H1 (cell line): ENCODE data around the gene XRN2. TPM values are rescaled to one million over a fixed set of nuclear protein-coding genes. Genes with fewer than 3 reads are reported as not detected.

ENCODE experiments used
- CTCF ChIA-PET: fragments of 300-600 bp; sonication (Branson Sonifier 250); formaldehyde crosslinking; loops from one replicate; lab custom pipeline; 2021; ENCODE audit not compliant: partially characterized antibody; lab: Charles Lee
- POLR2A ChIA-PET: fragments of 300-600 bp; sonication (Branson Sonifier 250); formaldehyde crosslinking; loops from one replicate; lab custom pipeline; 2021; ENCODE audit warnings: inconsistent platforms; ENCODE audit not compliant: partially characterized antibody; lab: Charles Lee
- DNase-seq, 2 experiments: peaks; one replicate each; pipeline versions ENCODE4 v3.0.0 to v3.0.0-alpha.2; 2010 to 2022; ENCODE audit warnings: low spot score in 2 of 2, low read depth in 1 of 2, mixed read lengths in 1 of 2
- FAIRE-seq: peaks from 2 replicates; lab custom pipeline; 2011; peaks lifted over from hg19 to GRCh38; lab: Jason Lieb, UNC
- H2AFZ ChIP-seq: 2 replicates; pipeline ENCODE4 v1.8.1; 2012; ENCODE audit warnings: low read length, inconsistent platforms
- H2AK5ac ChIP-seq: 2 replicates; pipeline ENCODE4 v1.6.1; 2013; ENCODE audit warnings: low read depth, low read length
- H2BK120ac ChIP-seq: replicated peaks from 2 replicates; pipeline ENCODE3; 2013; ENCODE audit warnings: low read depth, low read length, inconsistent platforms
- H2BK12ac ChIP-seq: 2 replicates; pipeline ENCODE4 v1.6.1; 2013; ENCODE audit warnings: low read depth, low read length
- H2BK15ac ChIP-seq: 2 replicates; pipeline ENCODE4 v1.6.1; 2013; ENCODE audit warnings: low read length
- H2BK20ac ChIP-seq: 2 replicates; pipeline ENCODE4 v1.6.1; 2013; ENCODE audit warnings: low read length
- H2BK5ac ChIP-seq: 2 replicates; pipeline ENCODE4 v1.6.1; 2013; ENCODE audit warnings: low read depth, low read length
- H3K14ac ChIP-seq: 2 replicates; pipeline ENCODE4 v1.6.1; 2013; ENCODE audit warnings: inconsistent platforms; ENCODE audit not compliant: insufficient read length
- H3K18ac ChIP-seq: 2 replicates; pipeline ENCODE4 v1.6.1; 2013; ENCODE audit warnings: low read length; ENCODE audit errors: extremely low read depth
- H3K23ac ChIP-seq: 2 replicates; pipeline ENCODE4 v1.6.1; 2013; ENCODE audit warnings: inconsistent platforms; ENCODE audit not compliant: insufficient read length
- H3K23me2 ChIP-seq: 2 replicates; pipeline ENCODE4 v1.6.1; 2013; ENCODE audit warnings: low read depth, low read length
- H3K27ac ChIP-seq: 2 replicates; pipeline ENCODE4 v1.6.1; 2011; ENCODE audit warnings: low read depth, low read length, inconsistent platforms
- H3K27me3 ChIP-seq, 4 experiments: replicated peaks in 1 of 4; 1 replicate in 1 of 4; 2 replicates in 3 of 4; pipeline versions ENCODE4 v1.6.1 to v1.8.1; 2011 to 2013; ENCODE audit warnings: low read length in 3 of 4, mild to moderate bottlenecking in 3 of 4, inconsistent platforms in 2 of 4, mixed read lengths in 2 of 4, moderate library complexity in 1 of 4; ENCODE audit not compliant: control insufficient read depth in 3 of 4, insufficient read depth in 3 of 4; ENCODE audit errors: extremely low read depth in 1 of 4
- H3K36me3 ChIP-seq, 4 experiments: 2 replicates each; pipeline versions ENCODE4 v1.6.1 to v1.8.1; 2011 to 2013; ENCODE audit warnings: mild to moderate bottlenecking in 4 of 4, low read length in 3 of 4, moderate library complexity in 2 of 4, control low read depth in 1 of 4, inconsistent platforms in 1 of 4; ENCODE audit not compliant: insufficient read depth in 4 of 4, control insufficient read depth in 2 of 4
- H3K4ac ChIP-seq: replicated peaks from 2 replicates; pipeline ENCODE3; 2013; ENCODE audit warnings: low read length, low read depth, mixed read lengths, inconsistent platforms; ENCODE audit not compliant: insufficient read length
- H3K4me1 ChIP-seq, 4 experiments: replicated peaks in 1 of 4; 1 replicate in 1 of 4; 2 replicates in 3 of 4; pipeline versions ENCODE4 v1.6.1 to v1.8.1; 2011 to 2013; ENCODE audit warnings: low read length in 3 of 4, inconsistent platforms in 2 of 4, mixed read lengths in 1 of 4; ENCODE audit not compliant: insufficient read depth in 4 of 4, control insufficient read depth in 3 of 4
- H3K4me2 ChIP-seq, 2 experiments: 2 replicates each; pipeline versions ENCODE4 v1.6.1 to v1.8.1; 2011 to 2013; ENCODE audit warnings: low read depth in 2 of 2, low read length in 2 of 2, control low read depth in 1 of 2, inconsistent platforms in 1 of 2, mild to moderate bottlenecking in 1 of 2; ENCODE audit not compliant: insufficient read depth in 1 of 2
- H3K4me3 ChIP-seq, 4 experiments: fragments of 200-600, 300-600 bp in 1 of 4; sonication (generic), shearing (Covaris generic), sonication (Bioruptor Twin) in 1 of 4; 2 replicates each; pipeline versions ENCODE4 v1.5.1 to v1.8.1; 2011 to 2016; ENCODE audit warnings: low read length in 4 of 4, low read depth in 3 of 4, control low read depth in 2 of 4, inconsistent platforms in 2 of 4, mild to moderate bottlenecking in 2 of 4, mixed read lengths in 1 of 4, moderate library complexity in 1 of 4; ENCODE audit not compliant: insufficient read depth in 2 of 4; ENCODE audit errors: extremely low read depth in 1 of 4
- H3K56ac ChIP-seq: replicated peaks from 2 replicates; pipeline ENCODE3; 2013; ENCODE audit warnings: low read depth, mild to moderate bottlenecking, mixed read lengths, low read length, inconsistent platforms; ENCODE audit not compliant: insufficient read length
- H3K79me1 ChIP-seq: 2 replicates; pipeline ENCODE4 v1.6.1; 2013; ENCODE audit warnings: low read depth, low read length, control low read depth
- H3K79me2 ChIP-seq, 2 experiments: 2 replicates each; pipeline versions ENCODE4 v1.6.1 to v1.8.1; 2012 to 2013; ENCODE audit warnings: low read length in 2 of 2, mild to moderate bottlenecking in 2 of 2, inconsistent platforms in 1 of 2; ENCODE audit not compliant: insufficient read depth in 2 of 2, control insufficient read depth in 1 of 2
- H3K9ac ChIP-seq, 4 experiments: replicated peaks in 1 of 4; 1 replicate in 1 of 4; 2 replicates in 3 of 4; pipeline versions ENCODE4 v1.6.1 to v1.8.1; 2011 to 2013; ENCODE audit warnings: low read depth in 3 of 4, low read length in 3 of 4, control low read depth in 2 of 4, mild to moderate bottlenecking in 2 of 4, moderate library complexity in 2 of 4, inconsistent platforms in 1 of 4; ENCODE audit errors: extremely low read depth in 1 of 4
- H3K9me3 ChIP-seq, 2 experiments: 2 replicates each; pipeline versions ENCODE4 v1.6.1 to v1.8.1; 2012 to 2013; ENCODE audit warnings: mild to moderate bottlenecking in 2 of 2, moderate library complexity in 2 of 2, control low read depth in 1 of 2, inconsistent platforms in 1 of 2, low read depth in 1 of 2, low read length in 1 of 2, mixed read lengths in 1 of 2; ENCODE audit not compliant: insufficient read depth in 2 of 2
- H4K20me1 ChIP-seq, 2 experiments: replicated peaks in 1 of 2; 2 replicates each; pipeline versions ENCODE3 to v1.8.1; 2011 to 2013; ENCODE audit warnings: inconsistent platforms in 2 of 2, low read length in 2 of 2, mild to moderate bottlenecking in 1 of 2; ENCODE audit not compliant: insufficient read depth in 2 of 2, control insufficient read depth in 1 of 2
- H4K5ac ChIP-seq: 2 replicates; pipeline ENCODE4 v1.6.1; 2013; ENCODE audit warnings: low read length, low read depth, mixed read lengths, inconsistent platforms; ENCODE audit not compliant: insufficient read length
- H4K8ac ChIP-seq: 2 replicates; pipeline ENCODE4 v1.8.0; 2013; ENCODE audit warnings: mild to moderate bottlenecking, moderate library complexity, low read length, inconsistent platforms; ENCODE audit not compliant: insufficient read depth; ENCODE audit errors: extremely low read depth
- H4K91ac ChIP-seq: replicated peaks from 2 replicates; pipeline ENCODE3; 2013; ENCODE audit warnings: low read length, mixed read lengths, inconsistent platforms; ENCODE audit not compliant: insufficient read length
- ASH2L ChIP-seq: fragments of 200-600, 300-600 bp; sonication (generic); IDR thresholded peaks from one replicate; pipeline ENCODE4 v1.7.1; 2017; ENCODE audit warnings: low read length
- BACH1 ChIP-seq: IDR thresholded peaks from 2 replicates; pipeline ENCODE4 v1.6.1; 2012; ENCODE audit warnings: low read length, improper control_type of control experiment
- BRCA1 ChIP-seq: IDR thresholded peaks from 2 replicates; pipeline ENCODE4 v1.6.1; 2012; ENCODE audit warnings: low read depth, low read length, improper control_type of control experiment
- CTBP2 ChIP-seq: IDR thresholded peaks from 2 replicates; pipeline ENCODE4 v1.7.0; 2011; ENCODE audit warnings: borderline replicate concordance, mild to moderate bottlenecking, moderate library complexity, mixed read lengths, low read length; ENCODE audit not compliant: insufficient read depth, insufficient read length
- HDAC2 ChIP-seq, 2 experiments: fragments of 300-600 bp in 1 of 2; sonication (generic) in 1 of 2; IDR thresholded peaks; 2 replicates each; pipeline ENCODE4 v1.6.1; 2011 to 2012; ENCODE audit warnings: low read depth in 2 of 2, low read length in 2 of 2, mild to moderate bottlenecking in 2 of 2, moderate library complexity in 2 of 2, borderline replicate concordance in 1 of 2, inconsistent platforms in 1 of 2
- HDAC6 ChIP-seq: IDR thresholded peaks from one replicate; pipeline ENCODE4 v1.7.1; 2012; ENCODE audit warnings: low read depth, mild to moderate bottlenecking, inconsistent platforms, low read length, moderate library complexity
- POLR2A ChIP-seq, 2 experiments: IDR thresholded peaks; 1 replicate in 1 of 2; 2 replicates in 1 of 2; pipeline ENCODE4 v1.6.1; 2011; ENCODE audit warnings: low read depth in 2 of 2, low read length in 2 of 2, mild to moderate bottlenecking in 2 of 2; ENCODE audit errors: control extremely low read depth in 1 of 2
- RFX5 ChIP-seq: IDR thresholded peaks from 2 replicates; pipeline ENCODE4 v1.6.1; 2011; ENCODE audit warnings: low read depth, low read length, improper control_type of control experiment, borderline replicate concordance
- SIN3A ChIP-seq, 2 experiments: IDR thresholded peaks in 1 of 2; conservative IDR thresholded peaks in 1 of 2; 2 replicates each; pipeline ENCODE4 v1.6.1; 2011 to 2012; ENCODE audit warnings: low read length in 2 of 2, improper control_type of control experiment in 1 of 2, low read depth in 1 of 2, mild to moderate bottlenecking in 1 of 2
- SP1 ChIP-seq: IDR thresholded peaks from 2 replicates; pipeline ENCODE4 v1.6.1; 2011; ENCODE audit warnings: low read depth, low read length
- SP2 ChIP-seq: IDR thresholded peaks from 2 replicates; pipeline ENCODE4 v1.6.1; 2012; ENCODE audit warnings: mild to moderate bottlenecking, low read length, inconsistent platforms
- SP4 ChIP-seq: IDR thresholded peaks from 2 replicates; pipeline ENCODE4 v1.6.1; 2012; ENCODE audit warnings: low read length, inconsistent platforms
- SUZ12 ChIP-seq: fragments of 200-600 bp; sonication (generic); IDR thresholded peaks from 2 replicates; pipeline ENCODE4 v1.6.1; 2012; ENCODE audit warnings: mild to moderate bottlenecking, inconsistent platforms, low read length, moderate library complexity, mixed read lengths
- TEAD4 ChIP-seq: IDR thresholded peaks from 2 replicates; pipeline ENCODE4 v1.6.1; 2012; ENCODE audit warnings: low read depth, low read length, inconsistent platforms, mixed read lengths
- WGBS, 2 experiments: shearing (Covaris generic) in 1 of 2; methylation state at CpG; one replicate each; pipeline versions ENCODE4 v1.1.6 to v1.1.7; 2013 to 2015; ENCODE audit warnings: low lambda C conversion rate in 2 of 2, mixed read lengths in 2 of 2, inconsistent platforms in 1 of 2, low coverage in 1 of 2, missing lambda C conversion rate in 1 of 2; ENCODE audit not compliant: insufficient replicate concordance in 2 of 2, insufficient coverage in 1 of 2, insufficient read length in 1 of 2; ENCODE audit errors: extremely low coverage in 1 of 2, missing lambda C conversion rate in 1 of 2; 5-methylcytosine and 5-hydroxymethylcytosine counted together
- polyA plus RNA-seq, 7 experiments: library from polyadenylated mRNA; depleted of rRNA in 3 of 7; stranded (reverse) in 5 of 7; unstranded in 2 of 7; fragments of >200 nt in 5 of 7; fragments of 200-250 nt in 2 of 7; gene quantifications; 1 replicate in 5 of 7; 2 replicates in 1 of 7; 4 replicates in 1 of 7; pipeline versions ENCODE4 v1.2.1 to v1.2.3, GENCODE V29; 2011 to 2013; ENCODE audit warnings: missing spikeins in 2 of 7, mixed read lengths in 2 of 7
- total RNA-seq: library from RNA; stranded (reverse); fragmentation: NEBNext Ultra II Directional; extraction: Animal tissue kit (Norgen Biotek cat#: 25700); gene quantifications from 2 replicates; pipeline ENCODE4 v1.2.1, GENCODE V29; 2021
- TF ChIP-seq, protein P1 (sequence below): IDR thresholded peaks from 2 replicates; pipeline ENCODE4 v1.6.1; 2012; ENCODE audit warnings: inconsistent platforms

XRN2 gene
- total and polyA plus RNA-seq, 2 of the 8 experiments (the other 6 are each of a cell fraction or from before 2014, with no cell fraction given): 60.3 to 139 TPM

DNA sequence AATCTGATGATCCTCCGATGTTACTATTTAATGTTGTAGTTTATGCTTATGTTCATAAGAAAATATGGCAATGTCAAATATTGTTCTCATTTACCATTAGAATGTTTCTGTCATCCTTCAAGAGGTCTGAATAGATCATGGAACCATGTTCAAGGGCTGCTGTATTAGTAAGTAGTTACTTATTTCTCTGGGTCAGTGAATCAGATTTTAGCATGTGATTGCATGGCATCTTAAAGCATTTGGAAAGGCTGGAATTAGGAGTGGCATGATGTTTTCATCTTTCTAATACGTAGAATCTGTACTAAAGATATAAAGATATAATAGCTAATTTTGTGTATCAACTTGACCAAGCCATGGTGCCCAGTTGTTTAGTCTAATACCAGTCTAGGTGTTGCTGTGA, 134.7 kb downstream of the XRN2 start:
- Histone ChIP-seq H3K4me1 (peaks cover 0 to 4% (median 0%) of the 10 kb centered on the region in 4 experiments; a peak in 2 of 7 replicates), H2AK5ac (no peak overlapping the region), H2BK120ac (no peak overlapping the region), H3K27me3 (no peaks in the 10 kb centered on the region), H2AFZ (no peak overlapping the region), H3K4ac (no peak overlapping the region), H4K5ac (no peak overlapping the region), H3K9me3 (no peaks in the 10 kb centered on the region), H3K4me2 (no peak overlapping the region), H3K4me3 (no peak overlapping the region), H4K20me1 (no peaks in the 10 kb centered on the region), H3K36me3 (no peaks in the 10 kb centered on the region), H2BK20ac (no peak overlapping the region), H3K23ac (no peak overlapping the region), H2BK15ac (no peak overlapping the region), H3K79me1 (no peaks in the 10 kb centered on the region), H4K8ac (no peak overlapping the region), H3K23me2 (no peaks in the 10 kb centered on the region), H3K79me2 (no peaks in the 10 kb centered on the region), H3K27ac (no peak overlapping the region), H2BK12ac (no peak overlapping the region), H4K91ac (no peak overlapping the region), H2BK5ac (no peak overlapping the region), H3K18ac (no peak overlapping the region), H3K56ac (peak overlapping the region; percentile 30), H3K9ac (no peak overlapping the region), H3K14ac (no peak overlapping the region)
- FAIRE-seq (no peak), DNase-seq (no peak)
- 95% methylated on average over 2 of the region's 2 CpGs; no CpG with 5 or more reads in 1 of the 2 experiments for WGBS, 2 experiments
- POLR2A ChIA-PET: no interaction called here
- CTCF ChIA-PET: no interaction called here
- TF ChIP-seq BRCA1 (no peak), RFX5 (no peak), BACH1 (no peak), CTBP2 (no peak), HDAC2 (IDR thresholded peaks at IDR 0.05; ENCODE audit: borderline replicate concordance in 1 of 2, low read depth in 2 of 2, low read length in 2 of 2) (no peak), SUZ12 (no peak), POLR2A (IDR thresholded peaks at IDR 0.05; ENCODE audit: control extremely low read depth in 1 of 2, low read depth in 2 of 2, low read length in 2 of 2) (no peak), ASH2L (no peak), TEAD4 (no peak), HDAC6 (no peak), SP2 (no peak), SP1 (no peak), SIN3A (conservative IDR thresholded peaks at IDR 0.05 in 1 of 2, IDR thresholded peaks at IDR 0.05 in 1 of 2; ENCODE audit: low read depth in 1 of 2, low read length in 2 of 2) (no peak), SP4 (no peak)
- TF ChIP-seq, protein P1, sequence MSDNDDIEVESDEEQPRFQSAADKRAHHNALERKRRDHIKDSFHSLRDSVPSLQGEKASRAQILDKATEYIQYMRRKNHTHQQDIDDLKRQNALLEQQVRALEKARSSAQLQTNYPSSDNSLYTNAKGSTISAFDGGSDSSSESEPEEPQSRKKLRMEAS: no peak
